OCI-LY7 (cell line): ENCODE data around the gene ANKS1A. TPM values are rescaled to one million over a fixed set of nuclear protein-coding genes. Genes with fewer than 3 reads are reported as not detected.
A peak's percentile ranks its signal among the peaks of the same experiment; 100 is the strongest.

Experiments used
- BruUV-seq: library from RNA; stranded (reverse); fragments of 400-500 nt; replicated peaks from 2 replicates; lab custom pipeline; 2021; lab: Mats Ljungman, UMichigan
- CTCF ChIA-PET: fragments of 300-600 bp; sonication (Branson Sonifier 250); formaldehyde crosslinking; loops from one replicate; lab custom pipeline; 2022; ENCODE audit warnings: antibody characterized with exemption; ENCODE audit not compliant: unreplicated experiment; lab: Charles Lee
- POLR2A ChIA-PET: fragments of 300-600 bp; sonication (Branson Sonifier 250); formaldehyde crosslinking; loops from one replicate; lab custom pipeline; 2022; ENCODE audit warnings: antibody characterized with exemption; lab: Charles Lee
- DNase-seq: peaks from one replicate; pipeline ENCODE4 v3.0.0-alpha.2; 2015; ENCODE audit warnings: low spot score
- H2AFZ ChIP-seq: fragments of 200-600 bp; sonication (generic), shearing (Covaris generic); 2 replicates; pipeline ENCODE4 v1.6.1; 2014; ENCODE audit warnings: mild to moderate bottlenecking, antibody characterized with exemption, low read length, moderate library complexity
- H3K27ac ChIP-seq: fragments of 200-600 bp; sonication (generic); 2 replicates; pipeline ENCODE4 v1.5.1; 2014; ENCODE audit warnings: mixed run types, low read depth, mild to moderate bottlenecking, moderate library complexity, low read length, inconsistent platforms; ENCODE audit not compliant: poor library complexity, severe bottlenecking
- H3K36me3 ChIP-seq: fragments of 200-600 bp; sonication (generic); 2 replicates; pipeline ENCODE4 v1.6.1; 2014; ENCODE audit warnings: mild to moderate bottlenecking, antibody characterized with exemption, low read length, moderate library complexity, mixed read lengths; ENCODE audit not compliant: insufficient read depth
- H3K4me1 ChIP-seq: fragments of 200-600 bp; sonication (generic); 2 replicates; pipeline ENCODE4 v1.5.1; 2014; ENCODE audit warnings: mild to moderate bottlenecking, low read length; ENCODE audit not compliant: insufficient read depth, poor library complexity, severe bottlenecking
- H3K4me2 ChIP-seq: fragments of 200-600 bp; sonication (generic); 2 replicates; pipeline ENCODE4 v1.6.1; 2014; ENCODE audit warnings: mild to moderate bottlenecking, low read length
- H3K4me3 ChIP-seq: fragments of 200-600 bp; sonication (generic); 2 replicates; pipeline ENCODE4 v1.5.1; 2014; ENCODE audit warnings: mild to moderate bottlenecking, low read depth, low read length; ENCODE audit not compliant: poor library complexity, severe bottlenecking
- H3K79me2 ChIP-seq: fragments of 200-600 bp; sonication (generic); 2 replicates; pipeline ENCODE4 v1.6.1; 2016; ENCODE audit warnings: low read depth, mild to moderate bottlenecking, low read length, moderate library complexity, mixed read lengths; ENCODE audit not compliant: insufficient read depth
- H3K9me2 ChIP-seq: fragments of 200-600 bp; sonication (generic); 2 replicates; pipeline ENCODE4 v1.6.1; 2016; ENCODE audit warnings: mild to moderate bottlenecking, low read length, mixed read lengths; ENCODE audit not compliant: insufficient read depth
- H3K9me3 ChIP-seq: fragments of 200-600 bp; sonication (generic); 2 replicates; pipeline ENCODE4 v1.6.1; 2014; ENCODE audit warnings: mild to moderate bottlenecking, mixed run types, low read length, mixed read lengths
- H4K20me1 ChIP-seq: fragments of 200-600 bp; sonication (generic); 2 replicates; pipeline ENCODE4 v1.6.1; 2014; ENCODE audit warnings: mild to moderate bottlenecking, antibody characterized with exemption, low read length, moderate library complexity, mixed read lengths; ENCODE audit not compliant: insufficient read depth
- CTCF ChIP-seq: fragments of 200-600 bp; sonication (generic); conservative IDR thresholded peaks from 2 replicates; pipeline ENCODE4 v1.5.1; 2014; ENCODE audit warnings: mild to moderate bottlenecking, antibody characterized with exemption, low read length, moderate library complexity, mixed read lengths
- EZH2phosphoT487 ChIP-seq: fragments of 200-600 bp; sonication (generic); IDR thresholded peaks from 2 replicates; pipeline ENCODE4 v1.6.1; 2018; ENCODE audit warnings: low read depth, borderline replicate concordance, mild to moderate bottlenecking, mixed run types, antibody characterized with exemption, low read length, moderate library complexity, mixed read lengths
- intact Hi-C: fragments of 100-400 bp; cut with micrococcal nuclease; formaldehyde crosslinking; loops from one replicate; pipeline ENCODE4 v1.10.0; 2022; ENCODE audit not compliant: unreplicated experiment
- total RNA-seq, 2 experiments: library from RNA; depleted of rRNA in 1 of 2; stranded (reverse); fragments of >200 nt in 1 of 2; shearing (Covaris generic) in 1 of 2; gene quantifications; 2 replicates each; pipeline ENCODE4 v1.2.3, GENCODE V29; 2014 to 2022

The ANKS1A gene
- total RNA-seq, 2 experiments from 2014 or later: 7.8 to 13.8 TPM

DNA sequence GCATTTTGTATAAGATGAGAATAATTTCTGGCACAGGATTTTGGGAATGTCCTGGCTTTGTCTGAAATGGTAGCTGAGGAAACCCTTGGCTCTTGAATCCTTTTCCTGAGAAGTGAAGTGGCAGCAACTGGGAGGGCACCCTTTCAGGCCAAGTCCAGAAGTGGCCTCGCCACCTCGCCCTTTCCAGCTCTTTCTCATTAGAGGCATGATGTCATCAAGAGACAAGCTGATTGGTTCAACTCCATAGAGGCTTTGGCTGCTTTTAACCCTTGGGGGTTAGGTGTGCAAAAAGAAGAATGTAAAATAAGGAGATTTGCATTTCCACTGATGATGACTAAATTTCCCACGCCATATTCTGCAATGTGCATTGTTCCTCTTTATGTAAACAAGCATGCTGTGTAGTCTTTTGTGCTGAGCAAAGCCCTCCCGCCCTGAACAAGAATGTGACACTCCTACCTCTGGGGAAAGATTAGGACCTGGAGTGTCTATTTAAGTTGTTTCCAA lies 135.5 kb downstream of the ANKS1A start:
- no peak overlapping the region for H2AFZ ChIP-seq
- TF ChIP-seq CTCF: no peak
- no peak for TF ChIP-seq EZH2phosphoT487
- H3K4me3 ChIP-seq: no peak overlapping the region
- no peaks in the 10 kb centered on the region for H3K9me3 ChIP-seq
- no TSS peak for BruUV-seq
- ChIA-PET CTCF (no interaction called here), POLR2A (no interaction called here)
- H4K20me1 ChIP-seq: no peaks in the 10 kb centered on the region
- peaks cover 3% of the 10 kb centered on the region; the same call in 1 of the 2 replicates for H3K36me3 ChIP-seq
- H3K4me1 ChIP-seq: no peaks in the 10 kb centered on the region
- no peak for DNase-seq
- H3K27ac ChIP-seq: no peak overlapping the region
- intact Hi-C loops: no loop called here
- no peaks in the 10 kb centered on the region for H3K79me2 ChIP-seq
- no peaks in the 10 kb centered on the region for H3K9me2 ChIP-seq
- H3K4me2 ChIP-seq: no peak overlapping the region

DNA sequence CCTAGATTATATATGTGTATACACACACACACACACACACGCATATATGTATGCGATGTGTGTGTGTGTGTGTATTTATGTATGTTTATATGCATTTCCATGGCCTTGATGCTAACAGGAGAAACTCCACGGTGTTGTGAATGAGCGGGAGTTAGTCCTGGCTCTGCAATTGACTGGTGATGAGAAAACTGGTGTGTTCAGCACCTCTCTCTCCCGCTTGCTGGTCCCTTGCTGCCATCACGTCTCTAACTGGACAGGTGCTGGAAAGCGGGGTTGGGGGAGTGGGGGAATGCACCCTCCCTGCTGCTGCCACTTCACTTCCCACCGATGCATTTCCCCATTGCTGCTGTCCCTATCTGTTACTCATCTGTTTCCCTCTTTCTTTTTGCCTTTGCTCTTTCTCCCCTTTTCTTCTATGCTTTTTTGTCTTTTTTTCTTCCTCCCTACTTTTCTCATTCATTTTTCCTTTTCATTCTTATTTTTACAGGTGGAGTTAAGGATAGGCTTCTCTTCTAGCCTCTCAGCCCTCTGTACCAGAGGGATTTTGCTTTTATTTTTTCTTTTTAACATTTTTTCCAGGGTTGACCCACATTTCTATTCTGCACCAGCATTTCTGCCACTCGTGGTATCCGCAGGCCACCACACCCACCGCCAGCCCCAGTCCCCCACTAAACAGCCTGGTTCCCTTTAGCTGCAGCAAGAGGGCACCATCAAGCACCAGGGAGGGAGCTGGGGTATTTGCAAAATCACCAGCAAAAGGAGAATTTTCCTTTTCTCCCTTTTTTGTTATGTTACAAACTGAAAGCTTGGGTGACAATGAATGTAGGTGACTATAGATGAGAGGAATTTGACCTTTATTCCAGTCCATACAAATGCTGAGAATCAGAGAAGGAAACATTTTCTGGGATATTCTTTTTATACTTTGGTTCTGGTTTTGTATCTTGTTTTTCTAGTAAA lies 136.5 kb downstream of the ANKS1A start:
- no TSS peak for BruUV-seq
- DNase-seq: no peak
- ChIA-PET CTCF (no interaction called here), POLR2A (interaction anchor here (1.0 kb wide), 1 partner anchor 108 kb away, joined by 3 read pairs; no protein-coding TSS in a partner anchor)
- H3K4me3 ChIP-seq: no peak overlapping the region
- H3K4me1 ChIP-seq: no peaks in the 10 kb centered on the region
- no peaks in the 10 kb centered on the region for H4K20me1 ChIP-seq
- H3K79me2 ChIP-seq: no peaks in the 10 kb centered on the region
- no peaks in the 10 kb centered on the region for H3K9me2 ChIP-seq
- H3K4me2 ChIP-seq: no peak overlapping the region
- TF ChIP-seq CTCF: 0 out of 2 replicates have a peak, but pooled peaks have one; percentile 13
- no peak for TF ChIP-seq EZH2phosphoT487
- H3K9me3 ChIP-seq: no peaks in the 10 kb centered on the region
- H3K36me3 ChIP-seq: peaks cover 3% of the 10 kb centered on the region; the same call in 1 of the 2 replicates
- intact Hi-C loops: no loop called here
- H2AFZ ChIP-seq: no peak overlapping the region
- H3K27ac ChIP-seq: no peak overlapping the region
